Ascending aorta (tissue), 2 donors: ENCODE measurements around the gene LIPF. TPM values are rescaled to one million over a fixed set of nuclear protein-coding genes. Genes with fewer than 3 reads are reported as not detected.
A peak's percentile ranks its signal among the peaks of the same experiment; 100 is the strongest.

Experiments
- DNase-seq, 2 donors: peaks; one replicate each; pipeline ENCODE4 v3.0.0-alpha.2; 2019; ENCODE audit warnings: low spot score in 2 of 2
- H3K27ac ChIP-seq, 2 donors: fragments of 200-600 bp; sonication (generic); one replicate each; pipeline ENCODE4 v1.5.1; 2016 to 2017; ENCODE audit warnings: mild to moderate bottlenecking in 1 of 2
- H3K27me3 ChIP-seq: fragments of 200-600 bp; sonication (generic); one replicate; pipeline ENCODE4 v1.5.1; 2017
- H3K36me3 ChIP-seq, 2 donors: fragments of 200-600 bp; sonication (generic); one replicate each; pipeline ENCODE4 v1.5.1; 2016
- H3K4me1 ChIP-seq, 2 donors: fragments of 200-600 bp; sonication (generic); one replicate each; pipeline ENCODE4 v1.5.1; 2016 to 2017; ENCODE audit warnings: mild to moderate bottlenecking in 1 of 2
- H3K4me3 ChIP-seq, 2 donors: fragments of 200-600 bp; sonication (generic); one replicate each; pipeline ENCODE4 v1.5.1; 2016 to 2017; ENCODE audit warnings: mild to moderate bottlenecking in 1 of 2
- H3K9me3 ChIP-seq, 2 donors: fragments of 200-600 bp; sonication (generic); one replicate each; pipeline ENCODE4 v1.5.1; 2016
- CTCF ChIP-seq, 3 experiments: fragments of 200-600 bp in 2 of 3; fragments of 450-650 bp in 1 of 3; sonication (generic) in 2 of 3; IDR thresholded peaks; one replicate each; pipeline ENCODE4 v1.5.1; 2016 to 2019; ENCODE audit warnings: antibody characterized with exemption in 3 of 3, mild to moderate bottlenecking in 1 of 3, moderate library complexity in 1 of 3
- intact Hi-C: fragments of 100-400 bp; cut with DNase I; formaldehyde crosslinking; loops from one replicate; pipeline ENCODE4 v1.15.1; 2023
- total RNA-seq: library from RNA; depleted of rRNA; stranded (reverse); fragments of >200 nt; gene quantifications from one replicate; pipeline ENCODE4 v1.1.0, GENCODE V29; 2016

The LIPF gene
- total RNA-seq, 1 donor from 2014 or later = 7.1 TPM

GRCh38 chr10:88676283-88677060 is 12.2 kb downstream of the LIPF start:
- no peaks in the 10 kb centered on the region for H3K27me3 ChIP-seq
- H3K4me1 ChIP-seq = no peaks in the 10 kb centered on the region
- DNase-seq = no peak
- no peak overlapping the region for H3K27ac ChIP-seq
- intact Hi-C loops = no loop called here
- no peak overlapping the region for H3K4me3 ChIP-seq
- H3K9me3 ChIP-seq = no peaks in the 10 kb centered on the region
- H3K36me3 ChIP-seq = no peaks in the 10 kb centered on the region
- TF ChIP-seq CTCF (IDR thresholded peaks at IDR 0.05) = no peak

DNA sequence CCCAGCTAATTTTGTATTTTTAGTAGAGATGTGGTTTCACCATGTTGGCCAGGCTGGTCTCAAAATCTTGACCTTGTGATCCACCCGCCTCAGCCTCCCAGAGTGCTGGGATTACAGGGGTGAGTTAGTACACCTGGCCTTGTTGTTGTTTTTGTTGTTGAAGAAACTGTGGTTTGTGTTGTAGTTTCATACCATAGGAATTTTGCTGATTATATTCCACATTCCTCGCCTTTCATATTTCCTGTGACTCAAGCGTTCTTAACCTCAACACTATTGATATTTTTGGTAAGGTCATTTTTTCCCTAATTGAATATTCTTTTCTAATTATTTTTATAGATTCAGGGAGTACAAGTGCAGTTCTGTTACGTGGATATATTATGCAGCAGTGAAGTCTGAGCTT is 16.7 kb downstream of the LIPF start:
- H3K9me3 ChIP-seq = no peaks in the 10 kb centered on the region
- H3K36me3 ChIP-seq = no peaks in the 10 kb centered on the region
- H3K4me1 ChIP-seq = no peaks in the 10 kb centered on the region
- no peak for TF ChIP-seq CTCF (IDR thresholded peaks at IDR 0.05)
- DNase-seq = no peak
- no peak overlapping the region for H3K4me3 ChIP-seq
- intact Hi-C loops = no loop called here
- no peaks in the 10 kb centered on the region for H3K27me3 ChIP-seq
- H3K27ac ChIP-seq = no peak overlapping the region

- intact Hi-C loops = no loop called here
- H3K4me1 ChIP-seq = no peaks in the 10 kb centered on the region
- no peak overlapping the region for H3K27ac ChIP-seq
- no peak for DNase-seq
- no peaks in the 10 kb centered on the region for H3K27me3 ChIP-seq
- TF ChIP-seq CTCF (IDR thresholded peaks at IDR 0.05) = no peak
- H3K9me3 ChIP-seq = no peaks in the 10 kb centered on the region
- no peaks in the 10 kb centered on the region for H3K36me3 ChIP-seq
- H3K4me3 ChIP-seq = no peak overlapping the region
These were observed 18.2 kb downstream of the LIPF start for GRCh38 chr10:88682491-88682890.

GRCh38 chr10:88687853-88688467 is 23.7 kb downstream of the LIPF start:
- intact Hi-C loops = no loop called here
- Histone ChIP-seq H3K36me3 (no peaks in the 10 kb centered on the region), H3K9me3 (no peaks in the 10 kb centered on the region), H3K27me3 (no peaks in the 10 kb centered on the region), H3K27ac (no peak overlapping the region), H3K4me3 (no peak overlapping the region), H3K4me1 (no peaks in the 10 kb centered on the region)
- peak in 2 of 3 experiments; percentile 53 to 64 for TF ChIP-seq CTCF (IDR thresholded peaks at IDR 0.05)
- no peak for DNase-seq

GRCh38 chr10:88689366-88689765 is 25.1 kb downstream of the LIPF start:
- Histone ChIP-seq H3K36me3 (no peaks in the 10 kb centered on the region), H3K27ac (no peak overlapping the region), H3K27me3 (no peaks in the 10 kb centered on the region), H3K4me3 (no peak overlapping the region), H3K4me1 (no peaks in the 10 kb centered on the region), H3K9me3 (no peaks in the 10 kb centered on the region)
- DNase-seq = no peak
- intact Hi-C loops = no loop called here
- no peak for TF ChIP-seq CTCF (IDR thresholded peaks at IDR 0.05)
